CD14-positive monocyte (primary cell): ENCODE measurements around the gene S100A16. TPM values are rescaled to one million over a fixed set of nuclear protein-coding genes. Genes with fewer than 3 reads are reported as not detected.

Source experiments
- DNase-seq, 3 donors: peaks; one replicate each; pipeline ENCODE4 v3.0.0-alpha.2; 2011 to 2022
- H2AFZ ChIP-seq: 2 replicates; pipeline ENCODE4 v1.6.0; 2012; ENCODE audit warnings: mild to moderate bottlenecking, low read depth, low read length, inconsistent platforms; ENCODE audit not compliant: insufficient read depth, poor library complexity, severe bottlenecking
- H3K27ac ChIP-seq, 2 donors: 1 replicate in 1 of 2; 2 replicates in 1 of 2; pipeline ENCODE4 v1.5.1; 2012 to 2013; ENCODE audit warnings: low read length in 2 of 2, control low read depth in 1 of 2, inconsistent platforms in 1 of 2, low read depth in 1 of 2, mild to moderate bottlenecking in 1 of 2
- H3K27me3 ChIP-seq, 2 donors: one replicate each; pipeline versions ENCODE4 v1.6.0 to v1.6.1; 2011 to 2013; ENCODE audit warnings: low read length in 2 of 2; ENCODE audit not compliant: control insufficient read depth in 2 of 2, insufficient read depth in 2 of 2
- H3K36me3 ChIP-seq, 2 donors: replicated peaks in 1 of 2; 1 replicate in 1 of 2; 2 replicates in 1 of 2; pipeline versions ENCODE4 v1.5.1 to v1.6.1; 2012 to 2013; ENCODE audit warnings: low read length in 2 of 2, control low read depth in 1 of 2, inconsistent platforms in 1 of 2, mild to moderate bottlenecking in 1 of 2; ENCODE audit not compliant: insufficient read depth in 2 of 2, control insufficient read depth in 1 of 2
- H3K4me1 ChIP-seq, 2 donors: 1 replicate in 1 of 2; 2 replicates in 1 of 2; pipeline versions ENCODE4 v1.5.1 to v1.6.1; 2012 to 2013; ENCODE audit warnings: low read length in 2 of 2, control low read depth in 1 of 2, inconsistent platforms in 1 of 2, mild to moderate bottlenecking in 1 of 2, moderate library complexity in 1 of 2; ENCODE audit not compliant: insufficient read depth in 2 of 2, control insufficient read depth in 1 of 2
- H3K4me2 ChIP-seq: replicated peaks from 2 replicates; pipeline ENCODE3; 2012; ENCODE audit warnings: low read length, moderate library complexity, mild to moderate bottlenecking; ENCODE audit not compliant: poor library complexity, severe bottlenecking; ENCODE audit errors: extremely low read depth
- H3K4me3 ChIP-seq, 3 experiments: fragments of 200-600 bp in 1 of 3; sonication (generic) in 1 of 3; replicated peaks in 1 of 3; 1 replicate in 2 of 3; 2 replicates in 1 of 3; pipeline ENCODE4 v1.5.1; 2011 to 2013; ENCODE audit warnings: low read length in 3 of 3, mild to moderate bottlenecking in 3 of 3, control low read depth in 2 of 3, low read depth in 2 of 3, inconsistent platforms in 1 of 3, moderate library complexity in 1 of 3
- H3K79me2 ChIP-seq: 2 replicates; pipeline ENCODE4 v1.6.0; 2012; ENCODE audit warnings: mild to moderate bottlenecking, control low read depth, inconsistent platforms, low read length, moderate library complexity; ENCODE audit not compliant: insufficient read depth
- H3K9ac ChIP-seq: 2 replicates; pipeline ENCODE4 v1.6.0; 2017; ENCODE audit warnings: low read length, mild to moderate bottlenecking; ENCODE audit not compliant: insufficient read depth, poor library complexity, severe bottlenecking
- H3K9me3 ChIP-seq, 2 donors: replicated peaks in 1 of 2; 1 replicate in 1 of 2; 2 replicates in 1 of 2; pipeline versions ENCODE4 v1.5.1 to v1.6.1; 2012 to 2013; ENCODE audit warnings: low read length in 2 of 2, control low read depth in 1 of 2; ENCODE audit not compliant: control insufficient read depth in 1 of 2, insufficient read depth in 1 of 2
- H4K20me1 ChIP-seq: 2 replicates; pipeline ENCODE4 v1.6.0; 2012; ENCODE audit warnings: mild to moderate bottlenecking, low read length, control low read depth, moderate library complexity; ENCODE audit not compliant: insufficient read depth
- H3K27ac Mint-ChIP-seq, 7 donors: one replicate each; pipeline ENCODE4 v1.8.0; 2020; ENCODE audit warnings: mild to moderate bottlenecking in 7 of 7, mixed read lengths in 7 of 7, moderate library complexity in 6 of 7, inconsistent platforms in 2 of 7
- H3K27me3 Mint-ChIP-seq, 3 donors: one replicate each; pipeline ENCODE4 v1.8.0; 2021 to 2022; ENCODE audit warnings: low read depth in 3 of 3, mild to moderate bottlenecking in 3 of 3, mixed read lengths in 3 of 3, moderate library complexity in 3 of 3, inconsistent platforms in 1 of 3
- H3K36me3 Mint-ChIP-seq, 2 donors: one replicate each; pipeline ENCODE4 v1.8.0; 2020; ENCODE audit warnings: mixed read lengths in 2 of 2, inconsistent platforms in 1 of 2, mild to moderate bottlenecking in 1 of 2
- H3K4me1 Mint-ChIP-seq: one replicate; pipeline ENCODE4 v1.8.0; 2020; ENCODE audit warnings: mild to moderate bottlenecking, mixed read lengths
- H3K4me3 Mint-ChIP-seq, 2 donors: one replicate each; pipeline ENCODE4 v1.8.0; 2020; ENCODE audit warnings: mild to moderate bottlenecking in 2 of 2, mixed read lengths in 2 of 2, moderate library complexity in 1 of 2
- H3K9me3 Mint-ChIP-seq, 7 donors: one replicate each; pipeline ENCODE4 v1.8.0; 2020 to 2022; ENCODE audit warnings: mixed read lengths in 7 of 7, mild to moderate bottlenecking in 6 of 7, moderate library complexity in 6 of 7, inconsistent platforms in 2 of 7
- WGBS: methylation state at CpG from one replicate; pipeline ENCODE4 v1.1.5; 2013; ENCODE audit warnings: missing lambda C conversion rate; ENCODE audit not compliant: insufficient coverage; 5-methylcytosine and 5-hydroxymethylcytosine counted together
- intact Hi-C, 2 donors: fragments of 100-400 bp; cut with micrococcal nuclease; formaldehyde crosslinking; loops; one replicate each; pipeline versions ENCODE4 v1.15.0 to v1.15.1; 2023
- polyA minus RNA-seq: library from RNA; depleted of rRNA, polyadenylated mRNA; stranded (reverse); fragments of >200 nt; gene quantifications from 2 replicates; pipeline ENCODE4 v1.2.3, GENCODE V29; 2012
- polyA plus RNA-seq, 3 donors: library from polyadenylated mRNA; depleted of rRNA in 1 of 3; unstranded in 2 of 3; stranded (reverse) in 1 of 3; fragments of 300-500 nt in 2 of 3; fragments of >200 nt in 1 of 3; fragmentation: Illumina TruSeq in 2 of 3; gene quantifications; 1 replicate in 2 of 3; 2 replicates in 1 of 3; pipeline ENCODE4 v1.2.3, GENCODE V29; 2012 to 2021
- total RNA-seq, 12 experiments: library from RNA in 1 of 12; stranded (reverse) in 1 of 12; fragments of 120-200 nt in 1 of 12; gene quantifications; one replicate each; pipeline ENCODE4 v1.2.4 and lab custom pipeline; 2013 to 2026; ENCODE audit warnings: mixed read lengths in 6 of 12, inconsistent platforms in 1 of 12
- TF ChIP-seq, protein P1 (sequence below): fragments of 200-600 bp; IDR thresholded peaks from one replicate; pipeline ENCODE4 v1.8.0; 2022; ENCODE audit warnings: antibody characterized with exemption, mild to moderate bottlenecking

The S100A16 gene, protein sequence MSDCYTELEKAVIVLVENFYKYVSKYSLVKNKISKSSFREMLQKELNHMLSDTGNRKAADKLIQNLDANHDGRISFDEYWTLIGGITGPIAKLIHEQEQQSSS
- 0.15 TPM for total RNA-seq (2013)
- polyA plus RNA-seq (not detected), polyA minus RNA-seq (not detected in 2 replicates), total RNA-seq (lab: John Stamatoyannopoulos, UW) (0 to 0.60 (median 0.03) reads per million in 11 experiments)

- TF ChIP-seq, protein P1, sequence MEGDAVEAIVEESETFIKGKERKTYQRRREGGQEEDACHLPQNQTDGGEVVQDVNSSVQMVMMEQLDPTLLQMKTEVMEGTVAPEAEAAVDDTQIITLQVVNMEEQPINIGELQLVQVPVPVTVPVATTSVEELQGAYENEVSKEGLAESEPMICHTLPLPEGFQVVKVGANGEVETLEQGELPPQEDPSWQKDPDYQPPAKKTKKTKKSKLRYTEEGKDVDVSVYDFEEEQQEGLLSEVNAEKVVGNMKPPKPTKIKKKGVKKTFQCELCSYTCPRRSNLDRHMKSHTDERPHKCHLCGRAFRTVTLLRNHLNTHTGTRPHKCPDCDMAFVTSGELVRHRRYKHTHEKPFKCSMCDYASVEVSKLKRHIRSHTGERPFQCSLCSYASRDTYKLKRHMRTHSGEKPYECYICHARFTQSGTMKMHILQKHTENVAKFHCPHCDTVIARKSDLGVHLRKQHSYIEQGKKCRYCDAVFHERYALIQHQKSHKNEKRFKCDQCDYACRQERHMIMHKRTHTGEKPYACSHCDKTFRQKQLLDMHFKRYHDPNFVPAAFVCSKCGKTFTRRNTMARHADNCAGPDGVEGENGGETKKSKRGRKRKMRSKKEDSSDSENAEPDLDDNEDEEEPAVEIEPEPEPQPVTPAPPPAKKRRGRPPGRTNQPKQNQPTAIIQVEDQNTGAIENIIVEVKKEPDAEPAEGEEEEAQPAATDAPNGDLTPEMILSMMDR, result no peak
- H3K27ac Mint-ChIP-seq, result peak within 1 kb of the TSS in 1 of 7 donors; percentile 48
- H3K36me3 ChIP-seq, result no peaks in the 10 kb centered on the region
- peaks cover 2% of the 10 kb centered on the region in 3 donors for H3K27me3 Mint-ChIP-seq
- no peak within 1 kb of the TSS for H3K4me3 ChIP-seq
- no peak within 1 kb of the TSS for H2AFZ ChIP-seq
- no peaks in the 10 kb centered on the region for H3K27me3 ChIP-seq
- peaks cover 0 to 2% (median 0%) of the 10 kb centered on the region in 7 donors for H3K9me3 Mint-ChIP-seq
- H3K27ac ChIP-seq, result no peak within 1 kb of the TSS
- intact Hi-C loops, result no loop called here
- H3K79me2 ChIP-seq, result no peaks in the 10 kb centered on the region
- H3K9me3 ChIP-seq, result no peaks in the 10 kb centered on the region
- H3K36me3 Mint-ChIP-seq, result no peaks in the 10 kb centered on the region
- no peaks in the 10 kb centered on the region for H4K20me1 ChIP-seq
- H3K4me1 Mint-ChIP-seq, result peaks cover 41% of the 10 kb centered on the region
- no peak within 1 kb of the TSS for H3K9ac ChIP-seq
- DNase-seq, result no peak
- WGBS, result 98% methylated on average over 4 of the region's 9 CpGs
- H3K4me3 Mint-ChIP-seq, result no peak within 1 kb of the TSS
- peaks cover 34 to 46% of the 10 kb centered on the region in 2 donors for H3K4me1 ChIP-seq
- no peak within 1 kb of the TSS for H3K4me2 ChIP-seq
These were observed at the start of gene S100A16 for GRCh38 chr1:153612755-153613331. S100A16 (minus strand) TSS chr1:153613137; CDS start chr1:153608151, 4,986 bp downstream.

- H3K4me1 ChIP-seq, result peaks cover 17 to 23% of the 10 kb centered on the region in 2 donors
- H3K36me3 ChIP-seq, result peaks cover 66 to 75% of the 10 kb centered on the region in 2 donors
- no CpG with 5 or more reads among the region's 2 CpGs for WGBS
- no peak for DNase-seq
- no peak overlapping the region for H3K4me3 ChIP-seq
- Mint-ChIP-seq H3K27ac (peak overlapping the region in 3 of 7 donors; percentile 37 to 65 (median 60)), H3K9me3 (no peaks in the 10 kb centered on the region), H3K4me1 (peaks cover 15% of the 10 kb centered on the region), H3K4me3 (no peak overlapping the region), H3K36me3 (peaks cover 61 to 73% of the 10 kb centered on the region in 2 donors), H3K27me3 (no peaks in the 10 kb centered on the region)
- no peak overlapping the region for H3K9ac ChIP-seq
- no peak overlapping the region for H3K27ac ChIP-seq
- no peak overlapping the region for H2AFZ ChIP-seq
- peaks cover 11% of the 10 kb centered on the region for H4K20me1 ChIP-seq
- TF ChIP-seq, protein P1, result no peak
- H3K27me3 ChIP-seq, result no peaks in the 10 kb centered on the region
- H3K9me3 ChIP-seq, result no peaks in the 10 kb centered on the region
- intact Hi-C loops, result no loop called here
- peaks cover 29% of the 10 kb centered on the region for H3K79me2 ChIP-seq
- H3K4me2 ChIP-seq, result no peak overlapping the region
These were observed 49.3 kb upstream of the S100A16 start for GRCh38 chr1:153662269-153662668.
